Measurements from ENCODE around the gene LDB2. TPM values are rescaled to one million over a fixed set of nuclear protein-coding genes. Genes with fewer than 3 reads are reported as not detected.

Gene LDB2
- total RNA-seq, 2 experiments from 2014 or later, result not detected

GRCh38 chr4:16574981-16575380, 323.5 kb downstream of the LDB2 start:
- DNase-seq (ENCODE audit: low spot score), result no peak
- H3K4me3 ChIP-seq (ENCODE audit: low read depth, low read length, poor library complexity, severe bottlenecking), result no peak overlapping the region
- no peak overlapping the region for H3K27ac ChIP-seq (ENCODE audit: low read depth, low read length, poor library complexity, severe bottlenecking)
- TF ChIP-seq CTCF (conservative IDR thresholded peaks at IDR 0.05; ENCODE audit: low read length) (no peak), EZH2phosphoT487 (IDR thresholded peaks at IDR 0.05; ENCODE audit: borderline replicate concordance, low read depth, low read length) (no peak)
- H3K79me2 ChIP-seq (ENCODE audit: insufficient read depth, low read depth, low read length), result no peaks in the 10 kb centered on the region
- H3K9me3 ChIP-seq (ENCODE audit: low read length), result no peaks in the 10 kb centered on the region
- no peak overlapping the region for H2AFZ ChIP-seq (ENCODE audit: low read length)
- H3K4me2 ChIP-seq (ENCODE audit: low read length), result no peak overlapping the region
- H3K36me3 ChIP-seq (ENCODE audit: insufficient read depth, low read length), result no peaks in the 10 kb centered on the region
- H3K9me2 ChIP-seq (ENCODE audit: insufficient read depth, low read length), result no peaks in the 10 kb centered on the region; the same call in 1 of the 2 replicates
- CTCF ChIA-PET (ENCODE audit: unreplicated experiment), result no interaction called here
- POLR2A ChIA-PET, result no interaction called here
- H4K20me1 ChIP-seq (ENCODE audit: insufficient read depth, low read length), result no peaks in the 10 kb centered on the region
- no peaks in the 10 kb centered on the region for H3K4me1 ChIP-seq (ENCODE audit: insufficient read depth, low read length, poor library complexity, severe bottlenecking)
- intact Hi-C loops (cut with micrococcal nuclease; ENCODE audit: unreplicated experiment), result no loop called here
- BruUV-seq (replicated peaks), result no TSS peak

GRCh38 chr4:16573739-16574138, 324.7 kb downstream of the LDB2 start:
- BruUV-seq (replicated peaks), result no TSS peak
- CTCF ChIA-PET (ENCODE audit: unreplicated experiment), result no interaction called here
- intact Hi-C loops (cut with micrococcal nuclease; ENCODE audit: unreplicated experiment), result no loop called here
- H3K4me1 ChIP-seq (ENCODE audit: insufficient read depth, low read length, poor library complexity, severe bottlenecking), result no peaks in the 10 kb centered on the region
- H3K79me2 ChIP-seq (ENCODE audit: insufficient read depth, low read depth, low read length), result no peaks in the 10 kb centered on the region
- H3K4me3 ChIP-seq (ENCODE audit: low read depth, low read length, poor library complexity, severe bottlenecking), result no peak overlapping the region
- no peak for DNase-seq (ENCODE audit: low spot score)
- TF ChIP-seq EZH2phosphoT487 (IDR thresholded peaks at IDR 0.05; ENCODE audit: borderline replicate concordance, low read depth, low read length) (no peak), CTCF (conservative IDR thresholded peaks at IDR 0.05; ENCODE audit: low read length) (no peak)
- no peaks in the 10 kb centered on the region for H3K36me3 ChIP-seq (ENCODE audit: insufficient read depth, low read length)
- no peak overlapping the region for H3K4me2 ChIP-seq (ENCODE audit: low read length)
- POLR2A ChIA-PET, result no interaction called here
- H3K9me2 ChIP-seq (ENCODE audit: insufficient read depth, low read length), result no peaks in the 10 kb centered on the region; the same call in 1 of the 2 replicates
- H2AFZ ChIP-seq (ENCODE audit: low read length), result no peak overlapping the region
- no peaks in the 10 kb centered on the region for H4K20me1 ChIP-seq (ENCODE audit: insufficient read depth, low read length)
- no peaks in the 10 kb centered on the region for H3K9me3 ChIP-seq (ENCODE audit: low read length)
- no peak overlapping the region for H3K27ac ChIP-seq (ENCODE audit: low read depth, low read length, poor library complexity, severe bottlenecking)

GRCh38 chr4:16573206-16573605, 325.2 kb downstream of the LDB2 start:
- no peak overlapping the region for H2AFZ ChIP-seq (ENCODE audit: low read length)
- no peak overlapping the region for H3K4me3 ChIP-seq (ENCODE audit: low read depth, low read length, poor library complexity, severe bottlenecking)
- H3K4me1 ChIP-seq (ENCODE audit: insufficient read depth, low read length, poor library complexity, severe bottlenecking), result no peaks in the 10 kb centered on the region
- no peak overlapping the region for H3K27ac ChIP-seq (ENCODE audit: low read depth, low read length, poor library complexity, severe bottlenecking)
- H3K9me2 ChIP-seq (ENCODE audit: insufficient read depth, low read length), result no peaks in the 10 kb centered on the region
- CTCF ChIA-PET (ENCODE audit: unreplicated experiment), result no interaction called here
- DNase-seq (ENCODE audit: low spot score), result no peak
- no TSS peak for BruUV-seq (replicated peaks)
- H3K79me2 ChIP-seq (ENCODE audit: insufficient read depth, low read depth, low read length), result no peaks in the 10 kb centered on the region
- intact Hi-C loops (cut with micrococcal nuclease; ENCODE audit: unreplicated experiment), result no loop called here
- no peak for TF ChIP-seq CTCF (conservative IDR thresholded peaks at IDR 0.05; ENCODE audit: low read length)
- no peak for TF ChIP-seq EZH2phosphoT487 (IDR thresholded peaks at IDR 0.05; ENCODE audit: borderline replicate concordance, low read depth, low read length)
- no peaks in the 10 kb centered on the region for H3K9me3 ChIP-seq (ENCODE audit: low read length)
- POLR2A ChIA-PET, result no interaction called here
- no peaks in the 10 kb centered on the region for H4K20me1 ChIP-seq (ENCODE audit: insufficient read depth, low read length)
- H3K36me3 ChIP-seq (ENCODE audit: insufficient read depth, low read length), result no peaks in the 10 kb centered on the region
- H3K4me2 ChIP-seq (ENCODE audit: low read length), result no peak overlapping the region
